Measurements from ENCODE around the gene CAVIN1. TPM values are rescaled to one million over a fixed set of nuclear protein-coding genes. Genes with fewer than 3 reads are reported as not detected.
"Not testable (repeated sequence)": the region's sequence is repeated elsewhere in the genome, so short reads cannot be mapped to it uniquely, and the experiment has no call there.

CAVIN1 gene
- polyA plus RNA-seq, 3 donors, result 30.4 to 517 (median 414) TPM

- 17 to 40% (median 23%) methylated on average over 5 of the region's 5 CpGs for WGBS, 3 donors
- H3K27ac ChIP-seq (ENCODE audit: low read depth, low read length), result peak overlapping the region; percentile 78
These were observed 13.3 kb downstream of the CAVIN1 start for GRCh38 chr17:42409523-42410318.

GRCh38 chr17:42408061-42408460, 15.0 kb downstream of the CAVIN1 start:
- H3K27ac ChIP-seq (ENCODE audit: low read depth, low read length), result no peak overlapping the region
- 42 to 83% (median 50%) methylated on average over 2 of the region's 2 CpGs for WGBS, 3 donors

GRCh38 chr17:42407289-42407836, 15.7 kb downstream of the CAVIN1 start:
- H3K27ac ChIP-seq (ENCODE audit: low read depth, low read length), result no peak overlapping the region
- WGBS, 3 donors, result 3 to 15% (median 7%) methylated on average over 2 of the region's 2 CpGs

- peak overlapping the region; percentile 26 for H3K27ac ChIP-seq (ENCODE audit: low read depth, low read length)
- 32 to 58% (median 38%) methylated on average over 5 of the region's 5 CpGs for whole genome bisulfite sequencing, 3 donors
These were observed 16.3 kb downstream of the CAVIN1 start for GRCh38 chr17:42406615-42407288.

- WGBS, 3 donors, result 26 to 34% (median 29%) methylated on average over 26 of the region's 26 CpGs
- H3K27ac ChIP-seq (ENCODE audit: low read depth, low read length), result no peak overlapping the region
These were observed 17.0 kb downstream of the CAVIN1 start for GRCh38 chr17:42405963-42406495.

- 69 to 91% (median 87%) methylated on average over 31 to 35 of the region's 35 CpGs for WGBS, 3 donors
- H3K27ac ChIP-seq (ENCODE audit: low read depth, low read length), result no peak overlapping the region
These were observed 18.0 kb downstream of the CAVIN1 start for GRCh38 chr17:42405076-42405475.

- WGBS, 3 donors, result 82 to 83% (median 83%) methylated on average over 53 to 63 of the region's 63 CpGs
- no peak overlapping the region for H3K27ac ChIP-seq (ENCODE audit: low read depth, low read length)
These were observed 18.6 kb downstream of the CAVIN1 start for GRCh38 chr17:42404326-42405055.

GRCh38 chr17:42403150-42403549, 19.9 kb downstream of the CAVIN1 start:
- no peak overlapping the region for H3K27ac ChIP-seq (ENCODE audit: low read depth, low read length)
- 73 to 89% (median 73%) methylated on average over 6 of the region's 6 CpGs for WGBS, 3 donors

GRCh38 chr17:42402117-42402516, 20.9 kb downstream of the CAVIN1 start:
- WGBS, 3 donors, result 39 to 60% (median 52%) methylated on average over 3 of the region's 3 CpGs
- H3K27ac ChIP-seq (ENCODE audit: low read depth, low read length), result no peak overlapping the region

- H3K27ac ChIP-seq (ENCODE audit: low read depth, low read length), result not testable (repeated sequence)
- WGBS, 3 donors, result 82 to 89% (median 83%) methylated on average over 8 of the region's 8 CpGs
These were observed 22.1 kb downstream of the CAVIN1 start for GRCh38 chr17:42400844-42401375.

GRCh38 chr17:42399948-42400843, 22.9 kb downstream of the CAVIN1 start:
- no peak overlapping the region for H3K27ac ChIP-seq (ENCODE audit: low read depth, low read length)

GRCh38 chr17:42399121-42399520, 23.9 kb downstream of the CAVIN1 start:
- 47 to 81% (median 62%) methylated on average over 2 of the region's 2 CpGs for WGBS, 3 donors
- no peak overlapping the region for H3K27ac ChIP-seq (ENCODE audit: low read depth, low read length)

More at GRCh38 chr17:42399948-42400843, 22.9 kb downstream of the CAVIN1 start:
- 80 to 81% (median 81%) methylated on average over 6 of the region's 6 CpGs for WGBS, 3 donors

GRCh38 chr17:42395601-42396000, 27.5 kb downstream of the CAVIN1 start:
- not testable (repeated sequence) for H3K27ac ChIP-seq (ENCODE audit: low read depth, low read length)
- 98 to 99% (median 98%) methylated on average over 8 of the region's 8 CpGs for WGBS, 3 donors

- 87 to 99% (median 93%) methylated on average over 4 of the region's 4 CpGs for WGBS, 3 donors
- H3K27ac ChIP-seq (ENCODE audit: low read depth, low read length), result no peak overlapping the region
These were observed 28.2 kb downstream of the CAVIN1 start for GRCh38 chr17:42394838-42395237.

- H3K27ac ChIP-seq (ENCODE audit: low read depth, low read length), result no peak overlapping the region
- WGBS, 3 donors, result 81 to 85% (median 81%) methylated on average over 4 of the region's 4 CpGs
These were observed 30.2 kb downstream of the CAVIN1 start for GRCh38 chr17:42392692-42393415.

- not testable (repeated sequence) for H3K27ac ChIP-seq (ENCODE audit: low read depth, low read length)
- WGBS, 3 donors, result 85 to 93% (median 92%) methylated on average over 8 of the region's 8 CpGs
These were observed 31.6 kb downstream of the CAVIN1 start for GRCh38 chr17:42391439-42391838.

GRCh38 chr17:42389899-42390298, 33.2 kb downstream of the CAVIN1 start:
- no peak overlapping the region for H3K27ac ChIP-seq (ENCODE audit: low read depth, low read length)
- 67 to 97% (median 91%) methylated on average over 5 of the region's 5 CpGs for WGBS, 3 donors

Measured in adipose tissue (tissue), 3 donors.